Measurements from ENCODE around the gene ALMS1.

DNA sequence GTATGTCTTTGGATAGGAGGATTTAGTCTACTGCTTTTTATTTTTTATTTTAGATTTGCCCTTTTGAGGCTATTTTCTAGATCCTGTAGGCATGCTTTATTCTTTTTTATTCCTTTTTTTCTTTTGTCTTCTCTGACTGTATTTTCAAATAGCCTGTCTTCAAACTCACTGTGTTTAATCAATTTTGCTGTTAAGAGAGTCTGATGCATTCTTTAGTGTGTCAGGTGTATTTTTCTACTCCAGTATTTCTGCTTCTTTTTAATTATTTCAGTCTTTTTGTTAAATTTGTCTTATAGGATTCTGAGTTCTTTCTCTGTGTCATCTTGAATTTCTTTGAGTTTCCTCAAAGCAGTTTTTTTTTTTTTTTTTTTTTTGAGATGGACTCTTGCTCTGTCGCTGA is 143.1 kb downstream of the ALMS1 start:
- TF ChIP-seq, protein P1, sequence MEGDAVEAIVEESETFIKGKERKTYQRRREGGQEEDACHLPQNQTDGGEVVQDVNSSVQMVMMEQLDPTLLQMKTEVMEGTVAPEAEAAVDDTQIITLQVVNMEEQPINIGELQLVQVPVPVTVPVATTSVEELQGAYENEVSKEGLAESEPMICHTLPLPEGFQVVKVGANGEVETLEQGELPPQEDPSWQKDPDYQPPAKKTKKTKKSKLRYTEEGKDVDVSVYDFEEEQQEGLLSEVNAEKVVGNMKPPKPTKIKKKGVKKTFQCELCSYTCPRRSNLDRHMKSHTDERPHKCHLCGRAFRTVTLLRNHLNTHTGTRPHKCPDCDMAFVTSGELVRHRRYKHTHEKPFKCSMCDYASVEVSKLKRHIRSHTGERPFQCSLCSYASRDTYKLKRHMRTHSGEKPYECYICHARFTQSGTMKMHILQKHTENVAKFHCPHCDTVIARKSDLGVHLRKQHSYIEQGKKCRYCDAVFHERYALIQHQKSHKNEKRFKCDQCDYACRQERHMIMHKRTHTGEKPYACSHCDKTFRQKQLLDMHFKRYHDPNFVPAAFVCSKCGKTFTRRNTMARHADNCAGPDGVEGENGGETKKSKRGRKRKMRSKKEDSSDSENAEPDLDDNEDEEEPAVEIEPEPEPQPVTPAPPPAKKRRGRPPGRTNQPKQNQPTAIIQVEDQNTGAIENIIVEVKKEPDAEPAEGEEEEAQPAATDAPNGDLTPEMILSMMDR (conservative IDR thresholded peaks at IDR 0.05; ENCODE audit: low read depth, low read length) = no peak
- TF ChIP-seq EZH2 (IDR thresholded peaks at IDR 0.05; ENCODE audit: low read length, unreplicated experiment) = no peak

Measured in PC-3 (cell line).